Colonic mucosa (tissue), 4 donors: ENCODE measurements around the gene PILRB. TPM values are rescaled to one million over a fixed set of nuclear protein-coding genes. Genes with fewer than 3 reads are reported as not detected.
"Not testable (repeated sequence)": the region's sequence is repeated elsewhere in the genome, so short reads cannot be mapped to it uniquely, and the experiment has no call there.

Experiments used
- DNase-seq: peaks from one replicate; pipeline ENCODE4 v3.0.0-alpha.2; 2020
- H3K27ac ChIP-seq: fragments of 200-600 bp; one replicate; pipeline ENCODE4 v1.8.0; 2021
- H3K27me3 ChIP-seq: fragments of 200-600 bp; one replicate; pipeline ENCODE4 v1.8.0; 2021
- H3K36me3 ChIP-seq: fragments of 200-600 bp; one replicate; pipeline ENCODE4 v1.8.0; 2021
- H3K4me1 ChIP-seq: fragments of 200-600 bp; one replicate; pipeline ENCODE4 v1.8.0; 2021; ENCODE audit warnings: mild to moderate bottlenecking
- H3K4me3 ChIP-seq: fragments of 200-600 bp; one replicate; pipeline ENCODE4 v1.8.0; 2021
- H3K9ac ChIP-seq, 2 donors: one replicate each; pipeline ENCODE4 v1.7.0; 2013; ENCODE audit warnings: control low read depth in 2 of 2, low read depth in 2 of 2, low read length in 2 of 2
- H3K9me3 ChIP-seq: fragments of 200-600 bp; one replicate; pipeline ENCODE4 v1.8.0; 2021
- intact Hi-C: fragments of 100-400 bp; cut with DNase I; formaldehyde crosslinking; loops from one replicate; pipeline ENCODE4 v1.14.1; 2022
- total RNA-seq, 2 donors: library from RNA; stranded (reverse); fragmentation: NEBNext Ultra II Directional in 1 of 2; extraction: Animal tissue kit (Norgen Biotek cat#: 25700) in 1 of 2; gene quantifications; one replicate each; pipeline ENCODE4 v1.2.1, GENCODE V29; 2021
- TF ChIP-seq, protein P1 (sequence below): fragments of 200-600 bp; IDR thresholded peaks from one replicate; pipeline ENCODE4 v1.8.0; 2022; ENCODE audit warnings: antibody characterized with exemption, mild to moderate bottlenecking
- donor health status: healthy.
- donor health status: DM: no; HTN: no; CAD: no.
- donor health status: DM: no; HTN: no; CAD: no.

PILRB gene
- total RNA-seq, 2 donors from 2014 or later, result 18.2 to 57.9 TPM

DNA sequence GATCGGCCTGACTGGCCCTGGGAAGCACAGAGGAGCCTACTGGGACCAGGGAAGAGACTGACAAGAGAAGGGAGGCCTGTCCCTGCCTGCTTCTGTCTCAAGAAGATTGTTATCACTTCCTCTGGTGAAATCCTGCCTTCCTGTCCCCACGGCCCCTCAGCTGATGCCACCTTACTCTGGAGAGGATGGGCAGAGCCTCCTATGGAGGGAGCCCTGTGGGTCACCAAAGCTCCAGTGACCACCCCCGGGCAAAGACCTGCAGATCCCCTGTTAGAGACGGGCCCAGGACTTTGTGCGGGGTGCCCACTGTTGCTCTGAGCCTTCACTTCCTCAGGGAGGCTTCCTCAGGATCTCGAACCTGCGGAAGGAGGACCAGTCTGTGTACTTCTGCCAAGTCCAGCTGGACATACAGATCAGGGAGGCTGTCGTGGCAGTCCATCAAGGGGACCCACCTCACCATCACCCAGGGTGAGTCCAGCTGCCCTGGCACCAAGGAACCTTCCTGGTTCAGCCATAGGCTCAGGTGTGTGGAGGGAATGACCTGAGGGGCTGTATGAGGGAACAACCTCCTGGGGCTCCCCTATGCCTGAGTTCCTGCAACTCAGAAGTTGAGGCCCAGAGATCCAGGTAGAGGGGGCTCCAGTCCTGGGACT, 1.4 kb upstream of the PILRB start:
- no peak overlapping the region for H3K9ac ChIP-seq

DNA sequence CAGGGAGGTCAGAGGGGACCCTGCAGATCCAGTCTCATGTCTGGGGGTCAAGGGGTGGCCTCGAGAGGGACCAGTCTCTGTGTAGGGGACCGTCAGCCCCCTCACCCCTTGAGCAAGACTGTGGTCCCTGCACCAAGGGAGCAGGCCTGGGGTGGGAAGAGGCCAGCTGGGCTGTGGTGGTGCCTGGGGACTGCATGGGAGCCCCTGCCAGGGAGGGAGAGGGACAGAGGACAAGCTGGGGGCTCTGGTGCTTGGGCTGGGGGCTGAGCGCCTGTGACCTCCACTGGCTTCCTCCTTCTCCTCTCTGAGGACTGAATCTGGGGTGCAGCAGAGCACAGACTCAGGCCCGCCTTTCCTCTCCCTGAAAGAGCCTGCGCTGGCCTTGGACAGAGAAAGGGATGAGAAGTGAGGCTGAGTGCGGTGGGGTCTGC, 771 bp upstream of the PILRB start:
- no peaks in the 10 kb centered on the region for H3K9me3 ChIP-seq
- no peak overlapping the region for H3K9ac ChIP-seq
- peaks cover 32% of the 10 kb centered on the region for H3K36me3 ChIP-seq
- no peaks in the 10 kb centered on the region for H3K27me3 ChIP-seq
- no peak overlapping the region for H3K27ac ChIP-seq
- TF ChIP-seq, protein P1, sequence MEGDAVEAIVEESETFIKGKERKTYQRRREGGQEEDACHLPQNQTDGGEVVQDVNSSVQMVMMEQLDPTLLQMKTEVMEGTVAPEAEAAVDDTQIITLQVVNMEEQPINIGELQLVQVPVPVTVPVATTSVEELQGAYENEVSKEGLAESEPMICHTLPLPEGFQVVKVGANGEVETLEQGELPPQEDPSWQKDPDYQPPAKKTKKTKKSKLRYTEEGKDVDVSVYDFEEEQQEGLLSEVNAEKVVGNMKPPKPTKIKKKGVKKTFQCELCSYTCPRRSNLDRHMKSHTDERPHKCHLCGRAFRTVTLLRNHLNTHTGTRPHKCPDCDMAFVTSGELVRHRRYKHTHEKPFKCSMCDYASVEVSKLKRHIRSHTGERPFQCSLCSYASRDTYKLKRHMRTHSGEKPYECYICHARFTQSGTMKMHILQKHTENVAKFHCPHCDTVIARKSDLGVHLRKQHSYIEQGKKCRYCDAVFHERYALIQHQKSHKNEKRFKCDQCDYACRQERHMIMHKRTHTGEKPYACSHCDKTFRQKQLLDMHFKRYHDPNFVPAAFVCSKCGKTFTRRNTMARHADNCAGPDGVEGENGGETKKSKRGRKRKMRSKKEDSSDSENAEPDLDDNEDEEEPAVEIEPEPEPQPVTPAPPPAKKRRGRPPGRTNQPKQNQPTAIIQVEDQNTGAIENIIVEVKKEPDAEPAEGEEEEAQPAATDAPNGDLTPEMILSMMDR, result no peak
- H3K4me1 ChIP-seq, result no peaks in the 10 kb centered on the region
- H3K4me3 ChIP-seq, result no peak overlapping the region
- no peak for DNase-seq
- intact Hi-C loops, result no loop called here

More for the DNA sequence above, 1.4 kb upstream of the PILRB start:
- TF ChIP-seq, protein P1, result no peak
- no peak overlapping the region for H3K4me3 ChIP-seq
- DNase-seq, result no peak
- no peaks in the 10 kb centered on the region for H3K4me1 ChIP-seq
- H3K36me3 ChIP-seq, result peaks cover 32% of the 10 kb centered on the region
- intact Hi-C loops, result no loop called here
- H3K9me3 ChIP-seq, result no peaks in the 10 kb centered on the region
- no peaks in the 10 kb centered on the region for H3K27me3 ChIP-seq
- H3K27ac ChIP-seq, result no peak overlapping the region

DNA sequence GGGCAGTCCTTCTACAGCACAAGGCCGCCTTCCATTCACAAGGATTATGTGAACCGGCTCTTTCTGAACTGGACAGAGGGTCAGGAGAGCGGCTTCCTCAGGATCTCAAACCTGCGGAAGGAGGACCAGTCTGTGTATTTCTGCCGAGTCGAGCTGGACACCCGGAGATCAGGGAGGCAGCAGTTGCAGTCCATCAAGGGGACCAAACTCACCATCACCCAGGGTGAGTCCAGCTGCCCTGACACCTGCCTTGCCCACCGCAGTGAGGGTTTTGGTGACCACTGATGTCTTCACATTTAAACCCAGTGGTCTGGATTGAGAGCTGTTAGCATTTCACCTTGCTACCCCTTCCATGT, 918 bp downstream of the PILRB start:
- no peaks in the 10 kb centered on the region for H3K9me3 ChIP-seq
- no peaks in the 10 kb centered on the region for H3K4me1 ChIP-seq
- no peaks in the 10 kb centered on the region for H3K27me3 ChIP-seq
- no peak for DNase-seq
- H3K4me3 ChIP-seq, result no peak overlapping the region
- TF ChIP-seq, protein P1, result no peak
- H3K9ac ChIP-seq, result no peak overlapping the region
- no peak overlapping the region for H3K27ac ChIP-seq
- H3K36me3 ChIP-seq, result peaks cover 39% of the 10 kb centered on the region
- intact Hi-C loops, result no loop called here

DNA sequence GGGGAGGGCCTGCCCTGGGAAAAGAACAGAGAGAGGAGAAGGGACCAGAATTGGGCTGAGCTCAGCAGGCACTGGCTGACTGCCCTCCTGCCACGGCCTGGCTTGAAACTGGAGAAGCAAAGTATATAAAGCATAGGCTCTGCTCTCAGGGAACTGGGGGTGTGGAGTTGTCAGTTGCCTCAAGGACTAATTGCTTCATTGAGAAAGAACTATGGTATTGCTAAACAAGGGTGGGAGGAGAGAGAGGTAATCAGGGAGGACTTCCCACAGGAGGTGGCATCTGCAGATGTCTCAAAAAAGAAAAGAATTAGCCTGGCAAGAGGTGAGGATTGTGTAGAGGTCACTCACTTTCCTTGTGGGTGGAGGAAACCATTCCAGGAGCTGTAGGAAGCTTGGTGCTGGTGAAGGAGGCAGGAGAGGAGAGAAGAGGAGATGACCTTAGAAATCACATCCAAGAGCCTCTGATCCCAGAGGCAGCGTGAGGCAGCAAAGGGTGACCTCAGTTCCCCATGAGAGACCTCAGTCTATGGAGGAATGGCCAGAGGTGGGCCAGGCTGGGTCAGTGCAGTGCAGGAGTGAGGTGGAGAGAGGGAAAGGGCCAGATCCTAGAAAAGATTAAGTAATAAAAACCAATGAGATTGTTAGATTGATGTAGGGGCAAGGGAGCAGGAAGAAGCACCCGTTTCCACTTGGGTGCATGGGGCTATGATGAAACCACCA, 2.4 kb downstream of the PILRB start:
- H3K36me3 ChIP-seq, result peaks cover 30% of the 10 kb centered on the region

DNA sequence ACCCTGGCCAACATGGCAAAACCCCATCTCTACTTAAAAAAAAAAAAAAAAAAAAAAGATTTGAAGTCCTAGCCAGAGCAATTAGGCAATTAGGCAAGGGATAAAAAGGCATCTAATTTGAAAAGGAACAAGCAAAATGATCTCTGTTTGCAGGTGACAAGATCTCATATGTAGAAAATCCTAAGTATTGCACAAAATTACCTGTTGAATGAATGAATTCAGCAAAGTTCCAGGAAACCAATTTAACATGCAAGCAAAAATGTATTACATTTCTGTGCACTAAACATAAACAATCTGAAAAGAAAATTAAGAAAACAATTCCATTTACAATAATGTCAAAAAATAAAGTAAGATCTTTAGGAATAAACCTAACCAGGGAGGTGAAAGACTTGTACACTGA, 5.2 kb downstream of the PILRB start:
- peaks cover 17% of the 10 kb centered on the region for H3K36me3 ChIP-seq
- H3K9ac ChIP-seq, result no peak overlapping the region
- intact Hi-C loops, result no loop called here
- no peaks in the 10 kb centered on the region for H3K4me1 ChIP-seq
- H3K27ac ChIP-seq, result no peak overlapping the region
- TF ChIP-seq, protein P1, result no peak
- H3K9me3 ChIP-seq, result no peaks in the 10 kb centered on the region
- H3K27me3 ChIP-seq, result no peaks in the 10 kb centered on the region
- DNase-seq, result no peak
- no peak overlapping the region for H3K4me3 ChIP-seq

More for the DNA sequence above, 2.4 kb downstream of the PILRB start:
- no peak overlapping the region for H3K4me3 ChIP-seq
- H3K9me3 ChIP-seq, result no peaks in the 10 kb centered on the region
- H3K27ac ChIP-seq, result no peak overlapping the region
- no peak overlapping the region for H3K9ac ChIP-seq
- DNase-seq, result no peak
- intact Hi-C loops, result no loop called here
- no peaks in the 10 kb centered on the region for H3K27me3 ChIP-seq
- TF ChIP-seq, protein P1, result no peak
- no peaks in the 10 kb centered on the region for H3K4me1 ChIP-seq

DNA sequence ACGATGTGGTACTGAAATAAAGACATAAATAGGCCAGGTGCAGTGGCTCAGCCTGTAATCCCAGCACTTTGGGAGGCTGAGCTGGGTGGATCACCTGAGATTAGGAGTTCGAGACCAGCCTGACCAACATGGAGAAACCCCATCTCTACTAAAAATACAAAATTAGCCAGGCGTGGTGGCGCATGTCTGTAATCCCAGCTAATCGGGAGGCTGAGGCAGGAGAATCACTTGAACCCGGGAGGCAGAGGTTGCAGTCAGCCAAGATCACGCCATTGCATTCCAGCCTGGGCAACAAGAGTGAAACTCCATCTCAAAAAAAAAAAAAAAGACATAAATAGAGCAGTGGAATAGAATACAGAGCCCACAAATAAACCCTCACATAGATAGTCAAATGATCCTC, 5.9 kb downstream of the PILRB start:
- H3K27ac ChIP-seq, H3K4me1 ChIP-seq, H3K9ac ChIP-seq, H3K9me3 ChIP-seq, H3K27me3 ChIP-seq, H3K4me3 ChIP-seq, intact Hi-C loops, DNase-seq: not testable (repeated sequence)
- H3K36me3 ChIP-seq, result peaks cover 17% of the 10 kb centered on the region
